Heart left ventricle (tissue), 13 donors: ENCODE data around the gene PRDX6.
"Not testable (repeated sequence)": the region's sequence is repeated elsewhere in the genome, so short reads cannot be mapped to it uniquely, and the experiment has no call there.

Experiments used
- CTCF ChIP-seq, 12 donors: fragments of 200-600 bp; sonication (generic) in 4 of 12; IDR thresholded peaks; one replicate each; pipeline versions ENCODE4 v1.5.0 to v1.8.0; 2018 to 2022; ENCODE audit warnings: antibody characterized with exemption in 12 of 12, mild to moderate bottlenecking in 5 of 12
- POLR2A ChIP-seq, 2 donors: fragments of 450-650 bp; IDR thresholded peaks; one replicate each; pipeline ENCODE4 v1.6.1; 2017; ENCODE audit warnings: antibody characterized with exemption in 2 of 2, mild to moderate bottlenecking in 2 of 2, moderate library complexity in 2 of 2
- donor health status: ischemic (EF 13 %, LVEDD 7.1; RV severe dilation, severe dysfunction).
- donor health status: DM: no; HTN: yes; CAD: no.
- donor health status: DM: no; HTN: no; CAD: no.
- donor health status: ischemic (EF 25% LVEDD 6.9; RV normal size, moderate dysfunction).
- donor health status: ischemic (EF 25% LVEDD 5.7; RV mildly dilated, moderate dysfunction).
- donor health status: ischemic (EF 35%, LVEDD 5.7; RV mildly dilated, moderate dysfunction).
- donor health status: nonischemic (EF 11% LVEDD 7.7; RV severe dilation, severe dysfunction).
- donor health status: DM: yes; HTN: yes; CAD: no.
- donor health status: PGD.
- donor health status: ischemic (EF 29% LVEDD 5.4; RV normal size, mild dysfunction).
- donor health status: nonischemic (EF 23%, LVEDD 6.1; RV moderate dilation, normal function).

GRCh38 chr1:173462666-173463065, 14.5 kb upstream of the PRDX6 start:
- TF ChIP-seq CTCF, POLR2A (IDR thresholded peaks at IDR 0.05): not testable (repeated sequence)
